Uterus (tissue), 2 donors: ENCODE results near the gene UGT1A8.

Source experiments
- CTCF ChIP-seq, 4 experiments: fragments of 200-600 bp in 2 of 4; fragments of 450-650 bp in 2 of 4; sonication (generic) in 2 of 4; IDR thresholded peaks; one replicate each; pipeline ENCODE4 v1.5.1; 2016 to 2019; ENCODE audit warnings: antibody characterized with exemption in 4 of 4, mild to moderate bottlenecking in 2 of 4, moderate library complexity in 1 of 4
- POLR2A ChIP-seq, 2 donors: fragments of 450-650 bp; IDR thresholded peaks; one replicate each; pipeline ENCODE4 v1.6.1; 2016; ENCODE audit warnings: antibody characterized with exemption in 2 of 2, mild to moderate bottlenecking in 1 of 2, moderate library complexity in 1 of 2

- TF ChIP-seq CTCF (IDR thresholded peaks at IDR 0.05) = no peak
- TF ChIP-seq POLR2A (IDR thresholded peaks at IDR 0.05) = no peak
Observed at GRCh38 chr2:233656443-233656842, 39.0 kb downstream of the UGT1A8 start.
